HG03520 (cell line): ENCODE data around the gene ALKBH1.
"Not testable (repeated sequence)": the region's sequence is repeated elsewhere in the genome, so short reads cannot be mapped to it uniquely, and the experiment has no call there.

Experiments
- ATAC-seq: cut with Tn5 transposase; IDR thresholded peaks from one replicate; pipeline ENCODE4 v1.9.1; 2021; ENCODE audit warnings: mild to moderate bottlenecking, moderate library complexity; ENCODE audit not compliant: unreplicated experiment

ALKBH1 gene

DNA sequence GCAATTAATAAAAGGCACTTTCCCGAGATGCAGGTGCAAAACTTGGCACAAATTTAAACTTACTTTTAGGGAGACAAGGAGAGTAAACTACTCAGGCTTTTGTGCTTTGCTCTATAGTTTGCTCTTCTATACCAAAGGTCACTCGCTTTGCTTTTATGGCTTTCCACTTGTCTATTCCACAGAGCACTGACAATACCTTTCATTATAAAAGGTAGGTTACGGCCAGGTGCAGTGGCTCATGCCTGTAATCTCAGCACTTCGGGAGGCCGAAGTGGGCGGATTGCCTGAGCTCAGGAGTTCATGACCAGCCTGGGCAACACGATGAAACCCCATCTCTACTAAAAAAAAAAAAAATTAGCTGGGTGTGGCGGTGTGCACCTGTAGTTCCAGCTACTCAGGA is 32.9 kb downstream of the ALKBH1 start:
- no peak for ATAC-seq

DNA sequence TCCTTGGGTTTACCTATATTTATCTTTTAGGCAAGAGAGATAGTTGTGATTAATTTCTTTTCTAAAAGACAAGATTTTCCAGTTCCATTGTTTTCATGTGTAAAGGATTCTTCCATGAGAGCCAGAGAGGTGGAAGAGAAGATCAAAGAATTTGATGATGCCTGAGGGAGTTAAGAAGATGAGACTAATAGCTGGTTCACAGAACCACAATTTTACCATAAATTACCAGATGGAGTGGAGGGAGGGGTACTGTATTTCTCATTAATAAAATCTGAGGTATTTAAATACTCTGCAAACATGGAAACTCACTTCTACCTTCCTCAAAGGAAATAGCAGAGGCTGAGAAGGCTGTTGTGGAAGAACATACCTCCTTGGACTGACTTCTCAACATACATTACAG is 34.6 kb downstream of the ALKBH1 start:
- no peak for ATAC-seq

- ATAC-seq: no peak
Measured at GRCh38 chr14:77667331-77667730, 40.5 kb downstream of the ALKBH1 start.

- no peak for ATAC-seq
Measured at GRCh38 chr14:77663293-77663692, 44.5 kb downstream of the ALKBH1 start.

DNA sequence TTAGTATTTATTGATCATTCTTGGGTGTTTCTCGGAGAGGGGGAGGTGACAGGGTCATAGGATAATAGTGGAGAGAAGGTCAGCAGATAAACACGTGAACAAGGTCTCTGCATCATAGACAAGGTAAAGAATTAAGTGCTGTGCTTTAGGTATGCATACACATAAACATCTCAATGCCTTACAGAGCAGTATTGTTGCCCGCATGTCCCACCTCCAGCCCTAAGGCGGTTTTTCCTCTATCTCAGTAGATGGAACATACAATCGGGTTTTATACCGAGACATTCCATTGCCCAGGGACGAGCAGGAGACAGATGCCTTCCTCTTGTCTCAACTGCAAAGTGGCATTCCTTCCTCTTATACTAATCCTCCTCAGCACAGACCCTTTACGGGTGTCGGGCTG is 46.3 kb downstream of the ALKBH1 start:
- not testable (repeated sequence) for ATAC-seq

DNA sequence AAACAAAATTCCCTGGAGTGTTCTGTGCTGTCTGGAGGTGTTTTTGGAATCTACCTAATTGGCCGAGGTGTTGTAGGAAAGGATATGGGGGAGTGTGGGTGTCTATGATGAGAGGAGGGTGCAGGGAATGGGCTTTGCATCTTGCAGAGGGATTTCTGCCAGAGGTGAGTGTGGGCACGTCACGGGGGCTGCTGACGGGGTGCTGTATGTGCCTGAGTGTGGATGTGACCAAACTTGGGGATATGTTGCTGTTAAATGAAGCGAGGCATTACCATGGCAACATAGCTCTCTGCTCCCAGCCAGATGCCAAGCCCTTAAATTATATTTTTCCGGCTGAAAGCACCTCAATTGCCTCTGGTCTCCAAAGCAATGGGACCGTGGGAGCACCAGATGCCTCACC is 47.1 kb downstream of the ALKBH1 start:
- ATAC-seq: no peak

DNA sequence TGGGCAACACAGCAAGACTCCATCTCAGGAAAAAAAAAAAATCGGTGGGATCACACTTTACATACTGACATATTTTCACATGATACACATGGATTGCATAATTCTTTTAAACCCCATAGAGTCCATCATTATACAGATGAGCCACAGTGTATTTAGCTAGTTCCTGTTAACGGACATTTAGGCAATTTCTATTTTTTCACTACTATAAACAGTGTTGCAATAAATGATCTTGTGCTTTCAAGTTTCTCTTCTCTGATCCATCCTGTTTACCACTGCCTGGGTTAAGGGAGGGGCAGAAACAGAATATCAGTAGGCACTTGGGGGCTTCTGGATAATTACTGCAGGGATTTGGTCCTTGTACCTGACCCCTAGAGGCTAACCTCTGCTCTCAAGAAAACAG is 48.0 kb downstream of the ALKBH1 start:
- ATAC-seq: no peak

DNA sequence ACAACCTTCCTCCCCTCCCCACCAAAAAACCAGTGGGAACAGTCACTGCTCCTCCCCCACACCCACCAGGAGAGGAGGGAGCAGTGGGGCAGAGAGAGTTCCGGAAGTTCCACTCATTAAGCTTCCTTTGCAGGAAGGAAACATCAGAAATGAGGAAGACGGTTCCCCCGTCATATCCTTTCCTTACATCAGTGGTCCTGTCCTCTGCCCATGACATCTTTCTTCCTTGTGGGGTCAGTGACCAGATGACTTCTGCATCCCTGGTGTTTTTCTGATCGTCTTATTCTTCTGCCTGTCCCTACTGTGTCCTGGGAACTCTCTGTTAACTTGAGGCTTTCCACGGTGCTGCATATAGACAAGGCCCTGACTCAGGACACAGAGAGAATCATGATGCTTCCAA is 50.5 kb downstream of the ALKBH1 start:
- ATAC-seq: no peak

GRCh38 chr14:77654001-77654441 is 53.8 kb downstream of the ALKBH1 start:
- no peak for ATAC-seq

- no peak for ATAC-seq
Measured at GRCh38 chr14:77649326-77649725, 58.5 kb downstream of the ALKBH1 start.

GRCh38 chr14:77648520-77649200 is 59.2 kb downstream of the ALKBH1 start:
- no peak for ATAC-seq

DNA sequence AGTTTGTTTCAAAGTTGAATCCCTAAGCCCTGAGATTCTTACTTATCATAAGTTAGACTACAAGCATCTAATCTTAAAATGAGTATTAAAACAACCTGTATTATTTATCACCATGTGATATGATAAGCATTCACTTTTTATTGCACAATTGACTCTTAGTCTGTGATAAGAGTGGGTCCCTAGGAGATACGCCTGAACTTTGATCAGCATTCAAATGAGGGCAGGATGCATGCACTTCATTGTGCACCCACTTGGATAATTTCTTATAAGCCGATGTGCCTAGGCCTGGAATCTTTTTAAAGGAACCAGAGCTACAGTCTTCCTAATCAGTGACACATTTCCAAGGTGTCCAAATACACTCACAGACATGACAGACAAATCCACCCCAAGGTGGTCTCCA is 60.0 kb downstream of the ALKBH1 start:
- no peak for ATAC-seq

DNA sequence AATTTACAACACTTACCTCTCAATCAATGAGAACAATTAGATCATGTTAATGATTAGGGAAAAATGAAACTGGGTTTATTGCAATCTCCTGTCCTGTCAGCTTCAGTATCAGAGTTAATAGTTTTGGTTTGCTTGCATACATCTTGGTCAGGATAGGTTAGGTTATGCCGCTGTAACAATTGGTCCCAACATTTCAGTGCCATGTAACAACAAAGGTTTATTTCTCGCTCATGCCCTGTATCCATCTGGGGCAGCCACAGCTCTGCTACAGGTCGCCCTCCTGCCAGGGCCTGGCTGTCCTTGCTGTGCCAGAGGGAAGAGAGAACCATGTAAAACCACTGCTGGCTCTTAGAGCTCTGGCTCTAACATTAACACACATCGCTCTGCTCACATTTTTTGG is 60.9 kb downstream of the ALKBH1 start:
- ATAC-seq: no peak

DNA sequence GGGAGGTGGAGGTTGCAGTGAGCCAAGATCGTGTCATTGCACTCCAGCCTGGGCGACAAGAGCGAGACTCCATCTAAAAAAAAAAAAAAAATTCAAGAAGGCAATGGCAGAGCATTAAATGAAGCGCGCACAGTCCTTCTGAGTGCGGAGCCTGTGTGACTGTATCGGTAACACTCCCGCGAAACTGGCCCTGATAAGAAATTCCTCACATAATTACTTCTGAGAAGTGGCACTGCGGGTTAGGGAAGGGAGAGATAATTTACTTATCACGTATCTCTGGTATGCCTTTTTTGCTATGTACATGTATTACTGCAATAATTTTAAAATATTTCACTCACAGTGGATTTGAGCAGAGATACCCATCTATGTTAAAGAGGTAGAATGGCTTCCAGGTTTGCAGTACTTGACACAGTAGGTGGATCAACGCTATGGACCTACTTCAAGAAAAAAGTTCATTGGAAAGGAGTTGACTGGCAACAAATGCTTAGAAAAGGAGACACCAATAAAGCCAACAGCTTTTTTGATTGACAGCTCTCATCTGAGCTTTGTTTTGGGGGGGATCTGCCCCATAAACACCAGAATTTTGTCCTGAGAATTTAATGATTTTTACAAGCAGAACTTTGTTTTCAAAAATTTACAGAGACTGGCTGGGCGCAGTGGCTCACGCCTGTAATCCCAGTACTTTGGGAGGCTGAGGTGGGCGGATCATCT is 62.1 kb downstream of the ALKBH1 start:
- ATAC-seq: no peak

GRCh38 chr14:77642407-77642806 is 65.4 kb downstream of the ALKBH1 start:
- no peak for ATAC-seq

GRCh38 chr14:77641534-77642341 is 66.1 kb downstream of the ALKBH1 start:
- no peak for ATAC-seq

DNA sequence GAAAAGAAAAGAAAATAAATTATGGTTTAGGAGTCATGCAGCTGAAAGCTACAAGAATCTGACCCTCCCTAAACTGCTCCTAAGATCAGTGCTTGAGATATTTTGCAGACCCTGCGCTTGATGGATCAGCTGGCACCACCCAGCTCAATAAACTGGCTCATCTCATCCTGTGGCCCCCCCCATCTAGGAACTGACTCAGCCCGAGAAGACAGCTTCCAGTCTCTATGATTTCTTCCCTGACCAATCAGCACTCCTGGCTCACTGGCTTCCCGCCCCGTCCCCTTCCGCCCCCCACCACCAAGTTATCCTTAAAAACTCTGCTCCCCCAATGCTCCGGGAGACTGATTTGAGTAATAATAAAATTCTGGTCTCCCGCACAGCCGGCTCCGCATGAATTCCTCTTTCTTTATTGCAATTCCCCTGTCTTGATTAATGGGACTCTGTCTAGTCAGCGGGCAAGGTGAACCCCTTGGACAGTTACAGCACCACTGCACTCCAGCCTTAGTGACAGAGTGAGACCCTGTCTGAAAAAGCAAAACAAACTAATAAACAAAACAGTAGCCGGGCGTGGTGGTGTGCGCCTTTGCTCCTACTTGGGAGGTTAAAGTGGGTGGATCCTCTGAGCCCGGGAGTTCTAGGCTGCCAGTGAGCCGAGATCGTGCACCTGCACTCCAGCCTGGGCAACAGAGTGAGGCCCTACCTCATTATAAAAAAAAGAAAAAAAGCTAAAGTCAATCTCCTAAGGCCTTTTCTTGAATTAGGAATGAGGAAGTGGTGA is 66.9 kb downstream of the ALKBH1 start:
- no peak for ATAC-seq

DNA sequence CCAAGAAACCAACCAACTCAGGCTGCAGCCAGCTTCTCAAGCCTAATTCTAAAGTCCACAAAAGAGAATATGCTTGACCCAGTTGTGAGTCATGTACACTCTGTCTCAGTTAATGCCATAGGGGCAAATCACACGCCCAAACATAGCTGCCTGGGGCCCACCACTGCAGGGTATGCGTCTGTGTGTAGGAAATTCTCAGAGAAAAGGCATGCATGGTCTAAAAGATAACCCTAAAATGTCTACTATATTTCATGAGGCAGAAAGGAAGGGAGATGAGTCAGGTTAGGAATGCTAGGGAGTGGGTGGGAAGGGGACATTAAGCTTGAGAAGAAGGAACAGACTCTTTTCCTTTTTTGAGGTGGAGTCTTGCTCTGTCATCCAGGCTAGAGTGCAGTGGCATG is 69.1 kb downstream of the ALKBH1 start:
- no peak for ATAC-seq

- ATAC-seq: not testable (repeated sequence)
Measured at GRCh38 chr14:77635869-77636268, 72.0 kb downstream of the ALKBH1 start.

DNA sequence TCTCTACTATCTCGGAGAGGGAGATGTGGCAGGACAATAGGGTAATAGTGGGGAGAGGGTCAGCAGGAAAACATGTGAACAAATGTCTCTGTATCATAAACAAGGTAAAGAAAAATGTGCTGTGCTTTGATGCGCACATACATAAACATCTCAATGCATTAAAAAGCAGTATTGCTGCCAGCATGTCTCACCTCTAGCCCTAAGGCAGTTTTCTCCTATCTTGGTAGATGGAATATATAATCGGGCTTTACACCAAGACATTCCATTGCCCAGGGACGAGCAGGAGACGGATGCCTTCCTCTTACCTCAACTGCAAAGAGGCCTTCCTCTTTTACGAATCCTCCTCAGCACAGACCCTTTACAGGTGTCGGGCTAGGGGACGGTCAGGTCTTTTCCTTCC is 72.4 kb downstream of the ALKBH1 start:
- ATAC-seq: not testable (repeated sequence)

DNA sequence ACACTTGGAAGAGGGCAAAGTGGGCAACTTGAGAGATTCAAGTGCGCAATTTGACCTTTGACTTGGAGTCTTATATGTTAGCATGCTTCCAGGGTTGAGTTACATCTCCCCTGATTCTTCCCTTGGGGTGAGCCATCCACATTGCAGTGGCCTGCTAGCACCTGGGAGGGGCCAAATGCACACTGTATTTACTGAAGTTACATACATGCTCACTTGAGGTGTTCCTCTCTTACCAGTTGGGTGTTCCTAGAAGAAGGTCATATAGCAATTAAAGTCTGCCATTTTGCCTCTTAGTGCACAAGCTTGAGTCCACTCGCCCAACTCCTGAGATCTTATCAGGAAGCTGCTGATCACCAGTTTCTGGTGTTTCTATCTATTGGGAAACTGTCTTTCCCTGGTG is 77.7 kb downstream of the ALKBH1 start:
- no peak for ATAC-seq
